Thyroid gland (tissue), 4 donors: Measurements from ENCODE around the gene SLC25A36.

Experiments
- CTCF ChIP-seq, 6 experiments: fragments of 200-600 bp in 3 of 6; fragments of 450-650 bp in 3 of 6; sonication (generic) in 3 of 6; IDR thresholded peaks; one replicate each; pipeline ENCODE4 v1.5.1; 2016 to 2019; ENCODE audit warnings: antibody characterized with exemption in 6 of 6, mild to moderate bottlenecking in 2 of 6, inconsistent platforms in 1 of 6, moderate library complexity in 1 of 6
- POLR2A ChIP-seq, 2 donors: fragments of 450-650 bp; IDR thresholded peaks; one replicate each; pipeline ENCODE4 v1.6.1; 2017; ENCODE audit warnings: antibody characterized with exemption in 2 of 2, mild to moderate bottlenecking in 2 of 2, moderate library complexity in 1 of 2

- TF ChIP-seq POLR2A (IDR thresholded peaks at IDR 0.05) (no peak), CTCF (IDR thresholded peaks at IDR 0.05) (no peak)
These were observed 73.8 kb downstream of the SLC25A36 start for GRCh38 chr3:141015481-141015880.
